ENCODE results near the gene SYMPK.

SYMPK gene

DNA sequence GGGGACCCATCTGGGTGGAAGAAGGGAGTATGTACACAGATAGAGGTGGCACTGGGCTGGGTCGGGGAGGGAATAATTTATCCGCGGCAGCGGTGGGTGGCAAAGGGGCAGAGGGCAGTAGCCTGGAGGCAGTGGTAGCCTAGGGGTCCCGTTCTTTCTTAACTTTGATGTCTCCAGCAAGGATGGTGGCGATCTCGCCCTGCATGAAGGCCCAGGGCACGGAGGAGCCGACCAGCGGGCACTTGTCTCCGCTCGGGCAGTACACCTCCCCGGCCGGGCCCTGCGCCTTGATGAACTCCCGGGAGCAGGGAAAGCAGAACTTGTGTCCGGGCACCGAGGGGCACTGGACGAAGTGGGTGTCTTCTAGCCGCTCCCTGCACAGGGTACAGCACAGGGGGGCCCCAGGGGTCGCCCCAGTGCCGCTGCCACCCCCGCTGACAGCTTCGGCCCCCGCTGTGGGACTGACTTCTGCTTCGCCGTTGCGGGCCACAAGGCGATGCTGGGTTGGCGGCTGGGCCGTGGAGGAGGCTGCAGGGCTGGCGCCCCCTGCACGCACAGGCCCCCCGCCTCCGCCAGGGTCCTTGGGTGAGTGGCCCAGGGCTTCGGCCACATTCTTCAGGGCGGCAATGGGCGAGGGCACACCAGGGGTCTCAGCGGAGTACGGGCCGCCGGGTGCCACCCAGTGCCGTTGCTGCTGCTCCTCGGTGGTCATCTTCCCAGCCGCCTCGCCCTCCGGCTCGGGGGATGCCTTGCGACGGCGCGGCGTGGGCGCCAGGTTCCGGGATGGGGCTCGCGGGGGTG lies 21.1 kb upstream of the SYMPK start:
- ATAC-seq = no peak
- TF ChIP-seq ZNF70 (CRISPR knock-in tag; IDR thresholded peaks at IDR 0.05) = no peak
- no peak for TF ChIP-seq CREB5 (CRISPR knock-in tag; IDR thresholded peaks at IDR 0.05; ENCODE audit: low read depth)
- TF ChIP-seq PATZ1 (CRISPR knock-in tag; IDR thresholded peaks at IDR 0.05; ENCODE audit: borderline replicate concordance) = no peak
- no peak for TF ChIP-seq POU6F1 (CRISPR knock-in tag; IDR thresholded peaks at IDR 0.05; ENCODE audit: borderline replicate concordance, low read depth)
- no peak for TF ChIP-seq ZNF8 (CRISPR knock-in tag; IDR thresholded peaks at IDR 0.05)
- TF ChIP-seq TOX (CRISPR knock-in tag; IDR thresholded peaks at IDR 0.05; ENCODE audit: borderline replicate concordance) = no peak
- no peak for TF ChIP-seq ISL1 (CRISPR knock-in tag; IDR thresholded peaks at IDR 0.05)
- no peak for TF ChIP-seq PPARA (CRISPR knock-in tag; IDR thresholded peaks at IDR 0.05; ENCODE audit: borderline replicate concordance)
- TF ChIP-seq ARNTL (CRISPR knock-in tag; IDR thresholded peaks at IDR 0.05; ENCODE audit: borderline replicate concordance, low read depth) = no peak
- no peak for TF ChIP-seq CSDC2 (CRISPR knock-in tag; IDR thresholded peaks at IDR 0.05)
- no peak for TF ChIP-seq SNAI2 (CRISPR knock-in tag; IDR thresholded peaks at IDR 0.05)
- TF ChIP-seq ESRRG (CRISPR knock-in tag; IDR thresholded peaks at IDR 0.05) = no peak
- TF ChIP-seq ZC3H10 (CRISPR knock-in tag; IDR thresholded peaks at IDR 0.05) = no peak

DNA sequence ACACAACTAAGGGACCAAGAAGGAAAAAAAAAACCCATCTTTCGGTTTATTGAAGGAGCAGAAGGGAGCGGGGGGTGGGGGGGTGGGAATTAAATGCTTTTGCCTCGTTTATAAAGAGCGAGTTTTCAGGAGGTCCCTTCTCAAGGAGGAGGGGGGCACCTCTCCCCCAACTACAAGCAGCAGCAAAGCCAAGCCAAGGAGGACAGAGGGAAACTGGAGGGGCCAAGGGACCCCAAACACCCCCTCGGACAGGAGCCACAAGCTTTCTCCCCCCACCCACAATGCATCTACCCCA lies 20.6 kb upstream of the SYMPK start:
- no peak for TF ChIP-seq CREB5 (CRISPR knock-in tag; IDR thresholded peaks at IDR 0.05; ENCODE audit: low read depth)
- no peak for TF ChIP-seq TCF4 (CRISPR knock-in tag; IDR thresholded peaks at IDR 0.05; ENCODE audit: borderline replicate concordance)
- no peak for TF ChIP-seq ZNF70 (CRISPR knock-in tag; IDR thresholded peaks at IDR 0.05)
- TF ChIP-seq ISL1 (CRISPR knock-in tag; IDR thresholded peaks at IDR 0.05) = no peak
- no peak for TF ChIP-seq ZNF8 (CRISPR knock-in tag; IDR thresholded peaks at IDR 0.05)
- TF ChIP-seq ZC3H10 (CRISPR knock-in tag; IDR thresholded peaks at IDR 0.05) = no peak
- no peak for TF ChIP-seq BACH2 (CRISPR knock-in tag; IDR thresholded peaks at IDR 0.05; ENCODE audit: borderline replicate concordance)
- no peak for TF ChIP-seq ZFP3 (CRISPR knock-in tag; IDR thresholded peaks at IDR 0.05)
- TF ChIP-seq, protein P1, sequence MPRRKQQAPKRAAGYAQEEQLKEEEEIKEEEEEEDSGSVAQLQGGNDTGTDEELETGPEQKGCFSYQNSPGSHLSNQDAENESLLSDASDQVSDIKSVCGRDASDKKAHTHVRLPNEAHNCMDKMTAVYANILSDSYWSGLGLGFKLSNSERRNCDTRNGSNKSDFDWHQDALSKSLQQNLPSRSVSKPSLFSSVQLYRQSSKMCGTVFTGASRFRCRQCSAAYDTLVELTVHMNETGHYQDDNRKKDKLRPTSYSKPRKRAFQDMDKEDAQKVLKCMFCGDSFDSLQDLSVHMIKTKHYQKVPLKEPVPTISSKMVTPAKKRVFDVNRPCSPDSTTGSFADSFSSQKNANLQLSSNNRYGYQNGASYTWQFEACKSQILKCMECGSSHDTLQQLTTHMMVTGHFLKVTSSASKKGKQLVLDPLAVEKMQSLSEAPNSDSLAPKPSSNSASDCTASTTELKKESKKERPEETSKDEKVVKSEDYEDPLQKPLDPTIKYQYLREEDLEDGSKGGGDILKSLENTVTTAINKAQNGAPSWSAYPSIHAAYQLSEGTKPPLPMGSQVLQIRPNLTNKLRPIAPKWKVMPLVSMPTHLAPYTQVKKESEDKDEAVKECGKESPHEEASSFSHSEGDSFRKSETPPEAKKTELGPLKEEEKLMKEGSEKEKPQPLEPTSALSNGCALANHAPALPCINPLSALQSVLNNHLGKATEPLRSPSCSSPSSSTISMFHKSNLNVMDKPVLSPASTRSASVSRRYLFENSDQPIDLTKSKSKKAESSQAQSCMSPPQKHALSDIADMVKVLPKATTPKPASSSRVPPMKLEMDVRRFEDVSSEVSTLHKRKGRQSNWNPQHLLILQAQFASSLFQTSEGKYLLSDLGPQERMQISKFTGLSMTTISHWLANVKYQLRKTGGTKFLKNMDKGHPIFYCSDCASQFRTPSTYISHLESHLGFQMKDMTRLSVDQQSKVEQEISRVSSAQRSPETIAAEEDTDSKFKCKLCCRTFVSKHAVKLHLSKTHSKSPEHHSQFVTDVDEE (CRISPR knock-in tag; IDR thresholded peaks at IDR 0.05) = no peak
- no peak for TF ChIP-seq TOX (CRISPR knock-in tag; IDR thresholded peaks at IDR 0.05; ENCODE audit: borderline replicate concordance)
- no peak for TF ChIP-seq POU6F1 (CRISPR knock-in tag; IDR thresholded peaks at IDR 0.05; ENCODE audit: borderline replicate concordance, low read depth)
- no peak for TF ChIP-seq ARNTL (CRISPR knock-in tag; IDR thresholded peaks at IDR 0.05; ENCODE audit: borderline replicate concordance, low read depth)
- TF ChIP-seq CSRNP3 (CRISPR knock-in tag; IDR thresholded peaks at IDR 0.05) = no peak
- no peak for TF ChIP-seq GLIS3 (CRISPR knock-in tag; IDR thresholded peaks at IDR 0.05)
- no peak for TF ChIP-seq CSDC2 (CRISPR knock-in tag; IDR thresholded peaks at IDR 0.05)
- no peak for TF ChIP-seq ZFP30 (CRISPR knock-in tag; IDR thresholded peaks at IDR 0.05)
- no peak for TF ChIP-seq PPARA (CRISPR knock-in tag; IDR thresholded peaks at IDR 0.05; ENCODE audit: borderline replicate concordance)
- ATAC-seq = no peak
